AG09309 (cell line): ENCODE results near the gene ATP10B.
A peak's percentile ranks its signal among the peaks of the same experiment; 100 is the strongest.
"Not testable (repeated sequence)": the region's sequence is repeated elsewhere in the genome, so short reads cannot be mapped to it uniquely, and the experiment has no call there.

Source experiments
- DNase-seq: peaks from one replicate; pipeline ENCODE4 v3.0.0-alpha.2; 2010; ENCODE audit warnings: low read depth
- H3K4me3 ChIP-seq: 2 replicates; pipeline ENCODE4 v1.5.1; 2011; ENCODE audit warnings: mild to moderate bottlenecking, low read depth, low read length, moderate library complexity; ENCODE audit not compliant: control insufficient read depth
- CTCF ChIP-seq: IDR thresholded peaks from 2 replicates; pipeline ENCODE4 v1.5.1; 2011; ENCODE audit warnings: mild to moderate bottlenecking, low read depth, low read length, inconsistent platforms; ENCODE audit not compliant: insufficient read depth, control insufficient read depth; ENCODE audit errors: missing control alignments

The ATP10B gene

DNA sequence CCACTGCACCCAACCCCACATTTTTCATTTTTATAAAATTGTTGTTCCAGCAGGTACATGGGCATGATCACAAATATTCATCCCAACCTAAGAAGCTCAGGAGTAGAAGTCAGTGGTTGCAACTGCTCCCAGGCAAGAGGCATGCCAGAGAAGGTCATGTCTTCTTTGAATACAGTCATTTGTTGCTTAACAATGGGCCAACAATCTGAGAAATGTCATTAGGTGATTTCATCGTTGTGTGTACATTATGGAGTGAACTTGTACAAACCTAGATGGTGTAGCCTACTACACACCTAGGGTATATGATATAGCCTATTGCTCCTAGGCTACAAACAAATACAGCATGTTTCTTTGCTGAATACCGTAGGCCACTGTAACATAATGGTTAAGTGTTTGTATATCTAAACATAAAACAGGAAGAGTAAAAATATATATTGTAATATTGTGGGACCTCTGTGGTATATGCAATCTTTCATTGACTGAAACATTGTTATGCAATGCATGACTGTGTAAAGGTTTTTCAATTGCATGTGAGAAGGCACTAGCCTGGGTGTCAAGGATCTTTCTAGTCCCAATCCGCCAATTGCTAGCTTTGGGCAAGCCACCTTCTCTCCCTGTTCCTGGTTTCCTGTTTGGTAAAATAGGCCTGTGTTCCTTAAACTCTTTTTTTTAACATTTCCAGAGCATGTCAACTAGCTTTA, 27.6 kb downstream of the ATP10B start:
- DNase-seq: no peak
- no peak for TF ChIP-seq CTCF
- H3K4me3 ChIP-seq: no peak overlapping the region

DNA sequence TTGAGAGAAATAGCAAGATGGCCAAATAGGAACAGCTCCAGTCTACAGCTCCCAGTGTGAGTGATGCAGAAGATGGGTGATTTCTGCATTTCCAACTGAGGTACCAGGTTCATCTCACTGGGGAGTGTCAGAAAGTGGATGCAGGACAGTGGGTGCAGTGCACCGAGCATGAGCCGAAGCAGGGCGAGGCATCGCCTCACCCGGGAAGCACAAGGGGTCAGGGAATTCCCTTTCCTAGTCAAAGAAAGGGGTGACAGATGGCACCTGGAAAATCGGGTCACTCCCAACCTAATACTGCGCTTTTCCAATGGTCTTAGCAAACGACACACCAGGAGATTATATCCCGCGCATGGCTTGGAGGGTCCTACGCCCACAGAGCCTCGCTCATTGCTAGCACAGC, 39.0 kb downstream of the ATP10B start:
- not testable (repeated sequence) for DNase-seq, H3K4me3 ChIP-seq

- no peak for DNase-seq
- no peak overlapping the region for H3K4me3 ChIP-seq
- TF ChIP-seq CTCF: no peak
Observed at GRCh38 chr5:160805376-160805775, 46.6 kb downstream of the ATP10B start.

DNA sequence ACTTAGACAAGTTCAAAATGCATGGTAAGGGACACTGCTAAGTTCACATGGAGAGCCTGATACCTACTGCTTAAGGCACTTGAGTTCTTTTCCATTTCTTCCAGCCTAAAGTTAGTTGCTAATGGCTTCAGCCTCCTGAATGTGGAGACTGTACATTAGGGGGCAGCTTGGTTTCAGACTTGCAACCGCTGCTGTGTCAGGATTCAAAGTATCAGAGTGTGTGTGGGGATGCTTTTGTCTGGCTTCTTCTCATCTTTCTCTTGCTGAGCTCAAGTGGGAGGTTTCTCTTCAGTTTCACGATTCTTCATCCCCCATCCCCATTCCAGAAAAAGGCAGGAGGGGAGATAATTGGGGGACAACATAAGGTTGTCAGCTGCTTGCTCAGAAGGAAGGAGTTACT, 49.4 kb downstream of the ATP10B start:
- no peak overlapping the region for H3K4me3 ChIP-seq
- peak; percentile 2 for TF ChIP-seq CTCF
- no peak for DNase-seq

DNA sequence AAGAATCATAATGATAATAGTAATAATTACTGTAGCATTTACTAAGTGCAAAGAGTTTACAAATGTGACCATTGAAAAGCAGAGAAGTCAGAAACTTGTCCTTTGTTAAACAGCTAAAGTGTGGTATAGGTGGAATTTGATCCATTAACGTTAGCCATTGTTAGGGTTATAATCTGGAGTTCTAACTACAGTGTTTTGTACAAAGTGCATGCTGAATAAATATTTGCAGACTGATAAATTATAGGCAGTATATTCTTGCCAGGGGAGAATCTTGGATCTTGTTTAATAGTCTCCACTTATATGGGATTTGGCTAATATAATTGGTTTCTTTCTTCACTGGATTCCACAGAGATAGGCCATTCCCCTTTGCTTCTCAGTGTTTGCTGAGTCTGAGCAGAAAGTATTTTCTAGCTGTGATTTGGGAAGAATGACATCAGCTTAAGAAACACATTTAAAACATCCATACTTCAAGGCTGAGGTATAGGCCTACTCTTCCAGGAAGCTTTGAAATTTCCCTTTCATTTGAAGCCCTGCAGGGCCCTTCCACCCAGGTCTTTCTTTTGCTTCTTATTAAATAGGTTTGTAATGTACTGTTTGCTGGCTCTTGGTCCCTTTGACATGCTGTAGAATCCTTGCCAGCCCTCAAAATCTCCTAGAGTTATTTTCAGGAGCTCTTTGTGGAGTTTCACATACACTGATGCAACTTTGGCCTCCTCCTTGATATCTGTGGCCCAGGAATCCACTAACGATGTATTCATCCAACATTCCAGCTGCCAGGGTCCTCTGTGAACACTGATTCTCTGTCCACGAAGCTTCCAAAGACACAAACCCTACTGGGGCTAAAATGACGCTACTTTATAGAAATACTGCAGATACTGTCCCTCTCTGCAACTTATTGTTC, 51.4 kb downstream of the ATP10B start:
- no peak overlapping the region for H3K4me3 ChIP-seq
- no peak for DNase-seq
- TF ChIP-seq CTCF: no peak

DNA sequence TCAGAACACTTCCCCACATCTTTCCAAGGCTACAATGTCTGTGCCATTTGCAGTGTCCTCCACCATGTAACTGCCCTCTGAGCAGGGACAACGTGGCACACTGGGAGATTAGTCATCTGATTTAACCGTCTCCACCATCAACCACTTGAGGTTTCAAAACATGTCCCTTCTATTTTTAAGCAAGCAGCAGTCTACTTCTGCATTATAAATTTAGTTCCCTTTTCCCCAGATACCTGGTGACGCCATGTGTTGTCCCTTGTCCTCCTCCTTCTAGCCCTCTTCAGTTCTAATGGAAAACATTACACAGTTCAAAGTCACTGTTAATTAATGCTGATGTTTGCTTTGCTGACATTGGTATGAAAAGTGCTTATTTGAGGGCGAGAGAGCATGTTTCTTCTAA, 52.8 kb downstream of the ATP10B start:
- H3K4me3 ChIP-seq: no peak overlapping the region
- TF ChIP-seq CTCF: no peak
- DNase-seq: no peak

- no peak for DNase-seq
- TF ChIP-seq CTCF: no peak
- no peak overlapping the region for H3K4me3 ChIP-seq
Observed at GRCh38 chr5:160797020-160797419, 55.0 kb downstream of the ATP10B start.
